Dendritic cell treated with granulocyte-macrophage colony-stimulating factor and Interleukin-4, amounts not matched to agents 40 ng/mL and 50 ng/mL, for 4 days (primary cell): ENCODE measurements around the gene EIF4B.

Source experiments
- H3K27ac Mint-ChIP-seq: one replicate; pipeline ENCODE4 v1.8.0; 2022; ENCODE audit warnings: mild to moderate bottlenecking, mixed read lengths
- H3K27me3 Mint-ChIP-seq: one replicate; pipeline ENCODE4 v1.8.0; 2022; ENCODE audit warnings: mild to moderate bottlenecking, mixed read lengths
- H3K36me3 Mint-ChIP-seq: one replicate; pipeline ENCODE4 v1.8.0; 2022; ENCODE audit warnings: low read depth, mixed read lengths
- H3K4me1 Mint-ChIP-seq: one replicate; pipeline ENCODE4 v1.8.0; 2022; ENCODE audit warnings: low read depth, mixed read lengths
- H3K4me3 Mint-ChIP-seq: one replicate; pipeline ENCODE4 v1.8.0; 2022; ENCODE audit warnings: mild to moderate bottlenecking, moderate library complexity, mixed read lengths
- H3K9me3 Mint-ChIP-seq: one replicate; pipeline ENCODE4 v1.8.0; 2022; ENCODE audit warnings: mixed read lengths
- intact Hi-C: fragments of 100-400 bp; cut with micrococcal nuclease; formaldehyde crosslinking; loops from one replicate; pipeline ENCODE4 v1.15.0; 2022

The EIF4B gene

GRCh38 chr12:53062977-53063707, 56.9 kb downstream of the EIF4B start:
- intact Hi-C loops: no loop called here
- Mint-ChIP-seq H3K27me3 (peaks cover 22% of the 10 kb centered on the region), H3K27ac (no peak overlapping the region), H3K4me3 (no peak overlapping the region), H3K36me3 (peaks cover 52% of the 10 kb centered on the region), H3K4me1 (peaks cover 9% of the 10 kb centered on the region), H3K9me3 (no peaks in the 10 kb centered on the region)

DNA sequence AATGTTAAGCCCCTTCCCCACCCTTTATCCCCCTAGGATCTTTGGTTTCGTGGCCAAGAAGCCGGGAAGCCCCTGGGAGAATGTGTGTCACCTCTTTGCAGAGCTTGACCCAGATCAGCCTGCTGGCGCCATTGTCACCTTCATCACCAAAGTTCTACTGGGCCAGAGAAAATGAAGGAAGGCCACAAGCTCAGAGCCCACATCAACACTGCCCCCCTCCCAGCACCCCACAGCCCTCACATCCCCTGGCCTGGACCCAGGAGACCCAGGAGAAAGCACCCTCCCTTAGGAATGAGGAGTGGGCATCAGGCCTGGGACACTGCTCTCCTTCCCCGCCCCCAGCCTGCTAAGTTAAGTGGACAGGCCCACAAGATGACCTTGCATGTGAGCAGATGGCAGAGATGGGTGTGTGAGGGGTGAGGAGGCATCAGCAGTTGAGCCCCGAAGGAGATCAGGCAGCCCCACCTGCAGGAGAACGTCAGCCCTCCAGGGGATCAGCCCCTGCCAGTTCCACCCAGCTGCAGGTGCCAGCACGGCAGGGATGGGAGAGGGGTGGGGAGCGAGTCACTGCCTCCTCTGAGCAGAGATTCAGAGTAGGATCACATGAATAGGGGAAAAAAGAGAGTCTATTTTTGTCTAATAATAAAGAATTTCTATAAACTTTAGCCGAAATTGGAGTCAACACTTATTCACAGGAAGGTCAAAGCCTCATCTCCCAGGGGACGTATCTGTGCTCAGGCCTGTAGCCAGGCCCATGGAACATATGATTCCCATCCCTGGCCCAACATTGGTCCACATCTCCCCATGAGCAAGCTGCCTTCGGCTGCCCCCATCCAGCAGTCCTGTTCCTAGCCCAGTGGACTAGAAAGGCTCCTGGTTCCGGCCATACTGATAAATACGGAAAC, 57.7 kb downstream of the EIF4B start:
- no peak overlapping the region for H3K27ac Mint-ChIP-seq
- H3K27me3 Mint-ChIP-seq: peaks cover 22% of the 10 kb centered on the region
- peaks cover 15% of the 10 kb centered on the region for H3K4me1 Mint-ChIP-seq
- no peak overlapping the region for H3K4me3 Mint-ChIP-seq
- H3K9me3 Mint-ChIP-seq: no peaks in the 10 kb centered on the region
- H3K36me3 Mint-ChIP-seq: peaks cover 60% of the 10 kb centered on the region
- intact Hi-C loops: no loop called here

GRCh38 chr12:53064613-53065436, 58.6 kb downstream of the EIF4B start:
- intact Hi-C loops: no loop called here
- H3K36me3 Mint-ChIP-seq: peaks cover 69% of the 10 kb centered on the region
- H3K27ac Mint-ChIP-seq: no peak overlapping the region

GRCh38 chr12:53065470-53065869, 59.2 kb downstream of the EIF4B start:
- peaks cover 75% of the 10 kb centered on the region for H3K36me3 Mint-ChIP-seq
- intact Hi-C loops: no loop called here
- no peak overlapping the region for H3K4me3 Mint-ChIP-seq

More at GRCh38 chr12:53064613-53065436, 58.6 kb downstream of the EIF4B start:
- no peak overlapping the region for H3K4me3 Mint-ChIP-seq
- H3K4me1 Mint-ChIP-seq: peaks cover 21% of the 10 kb centered on the region
- no peaks in the 10 kb centered on the region for H3K9me3 Mint-ChIP-seq
- H3K27me3 Mint-ChIP-seq: peaks cover 19% of the 10 kb centered on the region

GRCh38 chr12:53065975-53066931, 60.0 kb downstream of the EIF4B start:
- intact Hi-C loops: loop anchor here (1.0 to 2.0 kb wide), 2 partner anchors 33 to 131 kb away; no protein-coding TSS in a partner anchor
- Mint-ChIP-seq H3K4me3 (no peak overlapping the region), H3K36me3 (peaks cover 83% of the 10 kb centered on the region), H3K9me3 (no peaks in the 10 kb centered on the region), H3K27me3 (peaks cover 10% of the 10 kb centered on the region), H3K27ac (no peak overlapping the region), H3K4me1 (peaks cover 31% of the 10 kb centered on the region)

More at GRCh38 chr12:53065470-53065869, 59.2 kb downstream of the EIF4B start:
- Mint-ChIP-seq H3K27ac (no peak overlapping the region), H3K9me3 (no peaks in the 10 kb centered on the region), H3K27me3 (peaks cover 14% of the 10 kb centered on the region), H3K4me1 (peaks cover 23% of the 10 kb centered on the region)

GRCh38 chr12:53067074-53067992, 61.1 kb downstream of the EIF4B start:
- H3K27ac Mint-ChIP-seq: no peak overlapping the region
- intact Hi-C loops: loop anchor here (2.0 kb wide), 1 partner anchor 129 kb away; no protein-coding TSS in a partner anchor
- peaks cover 93% of the 10 kb centered on the region for H3K36me3 Mint-ChIP-seq
- peaks cover 2% of the 10 kb centered on the region for H3K27me3 Mint-ChIP-seq
- H3K4me3 Mint-ChIP-seq: no peak overlapping the region
- H3K4me1 Mint-ChIP-seq: peaks cover 42% of the 10 kb centered on the region
- H3K9me3 Mint-ChIP-seq: no peaks in the 10 kb centered on the region

- Mint-ChIP-seq H3K9me3 (no peaks in the 10 kb centered on the region), H3K27me3 (no peaks in the 10 kb centered on the region), H3K4me3 (no peak overlapping the region), H3K36me3 (peaks cover 93% of the 10 kb centered on the region), H3K27ac (no peak overlapping the region), H3K4me1 (peaks cover 50% of the 10 kb centered on the region)
- intact Hi-C loops: loop anchor here (2.0 kb wide), 1 partner anchor 129 kb away; no protein-coding TSS in a partner anchor
Measured at GRCh38 chr12:53067993-53068770, 61.9 kb downstream of the EIF4B start.

DNA sequence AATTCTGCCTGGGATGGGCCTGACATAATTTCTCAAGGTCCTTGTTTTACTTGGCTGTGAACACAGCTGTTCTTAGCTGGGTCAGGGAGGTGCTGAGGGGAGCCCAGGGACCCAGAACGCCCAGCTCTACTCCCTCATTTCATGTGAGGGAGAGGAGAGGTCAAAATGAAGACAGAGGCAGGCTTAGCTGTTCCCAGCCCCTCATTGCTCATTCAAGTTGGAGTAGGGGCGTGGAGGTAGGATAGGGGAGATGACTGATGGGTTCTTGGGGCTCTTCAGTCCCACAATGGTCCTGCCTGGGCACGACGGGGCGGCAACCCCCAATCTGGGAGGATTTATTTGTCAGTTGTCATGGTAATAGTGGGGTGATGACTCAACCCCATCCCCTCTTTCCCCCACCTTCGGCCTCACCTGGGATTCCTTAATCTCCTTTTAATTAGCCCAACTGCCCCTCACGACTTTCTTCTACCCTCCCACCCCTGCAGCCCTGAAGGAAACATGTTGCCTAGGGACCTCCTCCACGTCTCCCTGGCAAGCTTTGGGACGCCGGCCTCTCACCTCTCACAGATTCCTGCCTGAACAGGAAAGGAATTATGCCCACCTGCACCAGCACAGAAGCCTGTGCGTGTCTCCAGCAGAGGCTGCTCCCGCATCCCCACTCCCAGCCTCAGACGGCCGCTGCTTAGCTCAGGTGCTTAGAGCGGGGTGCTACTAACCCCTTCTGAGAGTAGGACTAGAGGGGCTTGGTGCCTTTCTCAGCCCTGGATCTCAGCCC, 62.7 kb downstream of the EIF4B start:
- no peaks in the 10 kb centered on the region for H3K9me3 Mint-ChIP-seq
- no peaks in the 10 kb centered on the region for H3K27me3 Mint-ChIP-seq
- intact Hi-C loops: no loop called here
- H3K27ac Mint-ChIP-seq: no peak overlapping the region
- H3K36me3 Mint-ChIP-seq: peaks cover 91% of the 10 kb centered on the region
- no peak overlapping the region for H3K4me3 Mint-ChIP-seq
- H3K4me1 Mint-ChIP-seq: peaks cover 57% of the 10 kb centered on the region

- no peaks in the 10 kb centered on the region for H3K9me3 Mint-ChIP-seq
- H3K4me1 Mint-ChIP-seq: peaks cover 65% of the 10 kb centered on the region
- H3K4me3 Mint-ChIP-seq: no peak overlapping the region
- H3K27ac Mint-ChIP-seq: no peak overlapping the region
- peaks cover 91% of the 10 kb centered on the region for H3K36me3 Mint-ChIP-seq
- H3K27me3 Mint-ChIP-seq: no peaks in the 10 kb centered on the region
- intact Hi-C loops: no loop called here
Measured at GRCh38 chr12:53069621-53070410, 63.6 kb downstream of the EIF4B start.

- intact Hi-C loops: no loop called here
- Mint-ChIP-seq H3K4me1 (peaks cover 71% of the 10 kb centered on the region), H3K36me3 (peaks cover 91% of the 10 kb centered on the region), H3K27ac (peak overlapping the region; percentile 26), H3K4me3 (no peak overlapping the region), H3K9me3 (no peaks in the 10 kb centered on the region), H3K27me3 (no peaks in the 10 kb centered on the region)
Measured at GRCh38 chr12:53070877-53071492, 64.7 kb downstream of the EIF4B start.
